Stimulated activated CD8-positive, alpha-beta memory T cell treated with anti-CD3 and anti-CD28 coated beads, Interleukin-15, amount 100 ng/mL, for 4 hours (primary cell): Measurements from ENCODE around the gene NT5C3A.
A peak's percentile ranks its signal among the peaks of the same experiment; 100 is the strongest.
"Not testable (repeated sequence)": the region's sequence is repeated elsewhere in the genome, so short reads cannot be mapped to it uniquely, and the experiment has no call there.

ENCODE experiments used
- DNase-seq, 2 donors: peaks; one replicate each; pipeline ENCODE4 v3.0.0-alpha.2; 2020; ENCODE audit warnings: low read depth in 2 of 2

NT5C3A gene

GRCh38 chr7:33062023-33062781 lies at the start of gene NT5C3A:
Gene NT5C3A (minus strand): TSS chr7:33062776. CDS start chr7:33062705, 71 bp downstream.
- peak in 1 of 2 donors; percentile 0 for DNase-seq

- DNase-seq = no peak
Observed at GRCh38 chr7:33111614-33112013, 49.0 kb upstream of the NT5C3A start.

- DNase-seq = no peak
Observed at GRCh38 chr7:33109758-33110238, 47.2 kb upstream of the NT5C3A start.

GRCh38 chr7:33109005-33109757 lies 46.6 kb upstream of the NT5C3A start, which contains the start of gene RP9:
Gene RP9 (minus strand): TSS chr7:33109404. CDS start chr7:33109372, 32 bp downstream.
- DNase-seq = peak; percentile 43 to 62

GRCh38 chr7:33108554-33109004 lies 46.0 kb upstream of the NT5C3A start:
- no peak for DNase-seq

- DNase-seq = no peak
Observed at GRCh38 chr7:33107136-33108066, 44.8 kb upstream of the NT5C3A start.

- no peak for DNase-seq
Observed at GRCh38 chr7:33101906-33102305, 39.3 kb upstream of the NT5C3A start.

GRCh38 chr7:33100770-33101169 lies 38.2 kb upstream of the NT5C3A start:
- no peak for DNase-seq

GRCh38 chr7:33099154-33099940 lies 36.8 kb upstream of the NT5C3A start:
- DNase-seq = no peak

GRCh38 chr7:33094745-33095275 lies 32.2 kb upstream of the NT5C3A start:
- DNase-seq = not testable (repeated sequence)

- no peak for DNase-seq
Observed at GRCh38 chr7:33093266-33093665, 30.7 kb upstream of the NT5C3A start.

- DNase-seq = no peak
Observed at GRCh38 chr7:33091641-33092191, 29.1 kb upstream of the NT5C3A start.

- DNase-seq = no peak
Observed at GRCh38 chr7:33091111-33091531, 28.5 kb upstream of the NT5C3A start.

- DNase-seq = no peak
Observed at GRCh38 chr7:33089142-33089541, 26.6 kb upstream of the NT5C3A start.

GRCh38 chr7:33087858-33088257 lies 25.3 kb upstream of the NT5C3A start:
- no peak for DNase-seq

GRCh38 chr7:33087356-33087755 lies 24.8 kb upstream of the NT5C3A start:
- no peak for DNase-seq

- no peak for DNase-seq
Observed at GRCh38 chr7:33079763-33080690, 17.5 kb upstream of the NT5C3A start.

GRCh38 chr7:33079096-33079495 lies 16.5 kb upstream of the NT5C3A start:
- DNase-seq = no peak

GRCh38 chr7:33076737-33077136 lies 14.2 kb upstream of the NT5C3A start:
- DNase-seq = no peak
